Activated CD4-positive, alpha-beta memory T cell treated with anti-CD3 and anti-CD28 coated beads, Interleukin-2, amount 10 ng/mL, durations not matched to agents 7 days and 5 days (primary cell): ENCODE data around the gene ATP2B3. TPM values are rescaled to one million over a fixed set of nuclear protein-coding genes. Genes with fewer than 3 reads are reported as not detected.
A peak's percentile ranks its signal among the peaks of the same experiment; 100 is the strongest.

Experiments
- CTCF ChIA-PET: fragments of 350-600 bp; sonication (Branson Sonifier 250); formaldehyde crosslinking; loops from one replicate; lab custom pipeline; 2021; ENCODE audit warnings: antibody characterized with exemption, inconsistent platforms; lab: Charles Lee
- POLR2A ChIA-PET: fragments of 350-600 bp; sonication (Branson Sonifier 250); formaldehyde crosslinking; loops from one replicate; lab custom pipeline; 2021; ENCODE audit warnings: antibody characterized with exemption; lab: Charles Lee
- DNase-seq: peaks from one replicate; pipeline ENCODE4 v3.0.0-alpha.2; 2020
- H3K27ac Mint-ChIP-seq: one replicate; pipeline ENCODE4 v1.8.0; 2021; ENCODE audit warnings: mild to moderate bottlenecking, mixed read lengths
- H3K27me3 Mint-ChIP-seq: one replicate; pipeline ENCODE4 v1.8.0; 2021; ENCODE audit warnings: mixed read lengths
- H3K36me3 Mint-ChIP-seq: one replicate; pipeline ENCODE4 v1.8.0; 2021; ENCODE audit warnings: low read depth, mixed read lengths
- H3K4me1 Mint-ChIP-seq: one replicate; pipeline ENCODE4 v1.8.0; 2021; ENCODE audit warnings: mixed read lengths
- H3K4me3 Mint-ChIP-seq: one replicate; pipeline ENCODE4 v1.8.0; 2021; ENCODE audit warnings: mild to moderate bottlenecking, mixed read lengths
- H3K9me3 Mint-ChIP-seq: one replicate; pipeline ENCODE4 v1.8.0; 2021; ENCODE audit warnings: mixed read lengths
- total RNA-seq, 2 experiments: library from RNA; stranded (reverse); gene quantifications; one replicate each; pipeline ENCODE4 v1.2.3, GENCODE V29; 2021

The ATP2B3 gene
- total RNA-seq, 2 experiments from 2014 or later = not detected

DNA sequence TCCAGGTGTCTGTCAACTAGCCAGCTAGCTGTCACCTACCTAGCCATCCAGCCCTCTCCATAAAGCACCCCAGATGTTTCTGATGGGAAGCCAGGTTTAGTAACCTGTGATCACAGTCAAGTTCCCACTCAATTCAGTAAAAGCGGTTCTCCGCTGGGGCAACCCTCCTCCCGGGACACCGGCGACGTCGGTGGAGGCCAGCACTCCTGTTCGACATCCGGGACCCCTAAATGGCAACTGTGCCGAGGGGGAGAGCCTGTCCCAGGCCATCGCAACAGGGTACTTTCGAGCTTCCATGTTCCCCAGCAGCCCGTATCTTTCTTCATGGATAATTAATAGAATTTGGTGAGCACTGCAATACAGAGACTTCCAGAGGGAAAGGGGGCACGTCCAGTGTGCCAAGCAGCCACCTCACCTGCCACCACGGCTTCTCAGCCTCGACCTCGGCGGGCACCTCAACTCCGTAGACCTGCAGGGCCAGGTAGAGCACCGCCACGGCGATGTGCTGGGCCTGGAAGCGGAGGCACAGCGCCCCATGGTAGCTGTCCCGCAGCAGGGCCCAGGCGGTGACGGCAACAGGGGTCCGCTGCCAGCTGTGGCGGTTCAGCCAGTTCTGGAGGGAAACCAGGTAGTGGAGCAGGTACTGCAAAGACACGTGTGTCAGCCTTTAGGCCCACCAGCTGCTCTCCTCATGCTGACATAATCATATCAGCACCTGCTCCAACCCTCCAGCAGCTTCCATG, 74.8 kb downstream of the ATP2B3 start:
- H3K27me3 Mint-ChIP-seq = no peaks in the 10 kb centered on the region
- ChIA-PET CTCF (interaction anchor here (0.9 kb wide), 1 partner anchor 18 kb away, joined by 3 read pairs; no protein-coding TSS in a partner anchor), POLR2A (no interaction called here)
- H3K9me3 Mint-ChIP-seq = no peaks in the 10 kb centered on the region
- DNase-seq = no peak
- H3K4me3 Mint-ChIP-seq = no peak overlapping the region
- H3K27ac Mint-ChIP-seq = no peak overlapping the region
- peaks cover 11% of the 10 kb centered on the region for H3K4me1 Mint-ChIP-seq
- peaks cover 20% of the 10 kb centered on the region for H3K36me3 Mint-ChIP-seq

DNA sequence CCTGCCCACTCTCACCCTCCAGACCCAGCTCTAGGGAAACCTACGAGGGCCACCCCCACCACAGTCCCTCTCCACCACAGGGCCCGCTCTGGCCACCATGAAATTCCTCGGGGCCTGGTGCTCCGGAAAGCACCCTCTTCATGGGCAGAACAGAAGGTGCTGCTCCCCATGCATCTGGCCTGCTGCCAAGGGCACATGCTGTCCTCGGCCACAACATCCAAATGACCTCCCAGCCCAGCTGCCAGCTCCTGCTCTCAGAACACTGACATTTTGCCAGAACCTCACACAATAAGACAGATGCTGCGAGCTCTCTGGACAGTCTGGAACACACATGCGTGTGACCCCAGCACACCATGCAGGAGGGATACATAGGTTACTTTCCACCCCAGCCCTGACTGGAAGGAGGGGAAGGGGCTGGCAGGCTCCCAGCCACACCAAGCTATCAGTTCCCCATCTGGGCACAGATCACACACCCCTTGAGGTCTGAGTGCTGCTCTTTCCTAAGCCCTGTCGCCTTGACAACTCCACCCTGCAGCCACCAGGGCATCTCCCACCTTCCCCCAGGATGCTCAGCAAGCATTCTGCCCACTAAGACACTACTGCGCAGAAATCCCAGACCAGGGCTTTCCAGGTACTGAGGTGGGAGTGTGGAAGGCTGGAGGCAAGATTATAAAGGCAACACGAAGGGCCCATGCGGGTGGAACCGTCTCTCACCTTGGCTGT, 75.7 kb downstream of the ATP2B3 start:
- no peak for DNase-seq
- Mint-ChIP-seq H3K4me3 (no peak overlapping the region), H3K27ac (no peak overlapping the region), H3K36me3 (peaks cover 19% of the 10 kb centered on the region), H3K4me1 (peaks cover 19% of the 10 kb centered on the region), H3K9me3 (no peaks in the 10 kb centered on the region), H3K27me3 (no peaks in the 10 kb centered on the region)
- ChIA-PET CTCF (interaction anchor here (0.9 kb wide), 1 partner anchor 17 kb away, joined by 3 read pairs; no protein-coding TSS in a partner anchor), POLR2A (no interaction called here)

DNA sequence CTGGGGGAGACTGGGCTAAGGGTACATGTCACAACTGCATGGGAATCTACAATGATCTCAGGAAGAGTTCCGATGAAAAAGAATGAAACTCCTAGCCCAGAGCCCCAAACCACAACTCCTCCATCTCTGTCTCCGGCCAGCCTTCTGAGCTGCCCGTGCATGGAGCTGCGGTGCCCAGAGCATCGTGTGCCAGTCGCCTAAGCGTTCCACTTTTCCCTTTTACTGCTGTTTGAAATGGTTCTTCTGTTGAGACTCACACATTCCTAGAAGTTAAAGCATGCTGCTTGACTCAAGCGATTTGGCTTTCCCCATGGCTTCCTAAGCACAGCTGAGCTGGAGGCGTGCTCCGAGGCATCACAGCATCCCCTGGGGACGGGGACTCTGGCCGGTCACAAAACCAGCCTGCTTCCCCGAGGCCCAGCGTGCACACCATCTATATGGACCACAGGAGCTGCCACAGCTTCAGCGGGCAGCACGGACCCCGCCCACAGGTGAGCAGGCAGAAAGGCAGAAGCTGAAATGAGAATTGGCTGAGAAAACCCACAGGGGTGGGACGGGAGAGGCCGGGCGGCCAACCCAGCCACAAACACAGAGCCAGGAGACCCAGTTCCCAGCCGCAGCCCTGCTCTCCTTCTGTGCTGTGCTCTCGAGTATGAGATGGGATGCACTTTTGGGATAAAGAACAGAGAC, 76.5 kb downstream of the ATP2B3 start:
- POLR2A ChIA-PET = interaction anchor here (0.9 kb wide), 1 partner anchor 921 kb away, joined by 4 read pairs; no protein-coding TSS in a partner anchor
- Mint-ChIP-seq H3K27me3 (no peaks in the 10 kb centered on the region), H3K4me1 (peaks cover 22% of the 10 kb centered on the region), H3K4me3 (no peak overlapping the region), H3K27ac (no peak overlapping the region), H3K9me3 (no peaks in the 10 kb centered on the region), H3K36me3 (peaks cover 16% of the 10 kb centered on the region)
- CTCF ChIA-PET = interaction anchor here (0.6 kb wide), 1 partner anchor 256 kb away, joined by 3 read pairs; no protein-coding TSS in a partner anchor
- no peak for DNase-seq

DNA sequence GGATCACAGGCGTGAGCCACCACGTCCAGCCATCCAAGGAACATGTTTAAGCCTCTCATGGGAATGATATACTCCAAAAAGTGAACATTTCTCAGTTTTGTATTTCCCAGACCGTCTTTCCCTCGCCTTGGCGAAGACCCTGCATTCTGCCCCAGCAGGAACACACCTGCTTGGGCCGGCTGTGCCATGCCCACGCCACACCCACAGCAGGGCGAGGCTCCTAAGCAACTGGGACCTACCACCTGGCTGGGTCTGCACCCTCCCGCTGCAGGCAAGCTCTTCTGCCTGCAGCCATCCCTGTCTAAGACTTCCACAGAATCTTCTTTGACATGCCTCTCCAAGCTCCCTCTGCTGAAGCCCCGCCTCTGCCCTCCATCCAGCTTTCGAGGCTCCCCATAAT, 77.9 kb downstream of the ATP2B3 start:
- POLR2A ChIA-PET = no interaction called here
- Mint-ChIP-seq H3K27me3 (no peaks in the 10 kb centered on the region), H3K27ac (no peak overlapping the region), H3K4me1 (peaks cover 28% of the 10 kb centered on the region), H3K9me3 (no peaks in the 10 kb centered on the region), H3K36me3 (peaks cover 16% of the 10 kb centered on the region), H3K4me3 (no peak overlapping the region)
- DNase-seq = no peak
- CTCF ChIA-PET = no interaction called here

GRCh38 chrX:153595859-153596857, 78.7 kb downstream of the ATP2B3 start:
- Mint-ChIP-seq H3K27me3 (no peaks in the 10 kb centered on the region), H3K9me3 (no peaks in the 10 kb centered on the region), H3K4me3 (no peak overlapping the region), H3K4me1 (peaks cover 35% of the 10 kb centered on the region), H3K36me3 (peaks cover 16% of the 10 kb centered on the region), H3K27ac (no peak overlapping the region)
- no peak for DNase-seq
- CTCF ChIA-PET = no interaction called here
- POLR2A ChIA-PET = no interaction called here

DNA sequence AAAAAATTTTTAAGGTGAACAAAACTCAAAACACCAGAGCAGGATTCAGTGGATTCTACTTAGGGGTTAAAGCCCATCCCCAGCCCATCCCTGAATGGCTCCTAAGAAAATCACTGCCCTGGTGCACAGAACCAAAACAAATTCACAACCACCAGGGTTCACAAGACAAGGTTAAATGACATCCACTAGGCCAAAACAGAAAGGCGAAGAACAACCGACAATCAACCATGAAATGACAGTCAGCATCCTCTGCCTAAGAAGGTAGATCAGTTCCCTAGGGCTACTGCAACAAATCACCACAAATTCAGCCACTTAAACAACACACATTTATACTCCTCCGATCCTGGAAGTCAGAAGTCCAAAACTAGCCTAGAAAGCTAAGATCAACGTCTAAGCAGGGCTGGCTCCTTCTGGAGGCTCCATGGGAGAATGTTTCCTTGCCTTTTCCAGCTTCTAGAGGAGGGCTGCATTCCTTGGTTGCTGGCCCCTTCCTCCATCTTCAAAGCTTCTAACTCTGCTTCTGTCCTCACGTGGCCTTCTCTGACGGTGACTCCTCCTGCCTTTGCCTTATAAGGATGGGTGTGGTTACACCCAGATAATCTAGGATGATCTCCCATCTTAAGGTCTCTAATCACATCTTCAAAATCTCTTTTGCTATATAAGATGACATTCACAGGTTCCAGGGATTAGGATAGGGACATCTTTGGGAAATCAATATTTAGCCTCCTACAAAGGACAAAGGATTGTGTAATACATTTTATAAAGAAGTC, 79.7 kb downstream of the ATP2B3 start:
- Mint-ChIP-seq H3K27ac (peak overlapping the region; percentile 4), H3K4me3 (peak overlapping the region; percentile 83), H3K4me1 (peaks cover 40% of the 10 kb centered on the region), H3K27me3 (no peaks in the 10 kb centered on the region), H3K9me3 (no peaks in the 10 kb centered on the region), H3K36me3 (peaks cover 14% of the 10 kb centered on the region)
- CTCF ChIA-PET = interaction anchor here (0.9 to 2.2 kb wide), 2 partner anchors 13 to 70 kb away, joined by 3 to 6 read pairs; no protein-coding TSS in a partner anchor
- POLR2A ChIA-PET = interaction anchor here (1.3 kb wide), 1 partner anchor 329 kb away, joined by 3 read pairs; the partner anchor contains the start of gene ARHGAP4
- no peak for DNase-seq

GRCh38 chrX:153598541-153599191, 81.2 kb downstream of the ATP2B3 start, which contains the start of gene CCNQ:
Gene CCNQ, minus strand, starts transcription at chrX:153599139. Its CDS starts 66 bp downstream, at chrX:153599073.
- peak; percentile 36 for DNase-seq
- Mint-ChIP-seq H3K4me3 (peak within 1 kb of the TSS; percentile 86), H3K27ac (peak within 1 kb of the TSS; percentile 65), H3K27me3 (no peaks in the 10 kb centered on the region), H3K9me3 (no peaks in the 10 kb centered on the region), H3K36me3 (peaks cover 11% of the 10 kb centered on the region), H3K4me1 (peaks cover 48% of the 10 kb centered on the region)
- CTCF ChIA-PET = interaction anchor here (2.2 to 2.5 kb wide), 2 partner anchors 11 to 69 kb away, joined by 6 to 24 read pairs; no protein-coding TSS in a partner anchor
- POLR2A ChIA-PET = interaction anchor here (1.1 to 2.8 kb wide), 2 partner anchors 11 to 16 kb away, joined by 3 to 14 read pairs; no protein-coding TSS in a partner anchor

- H3K27me3 Mint-ChIP-seq = no peaks in the 10 kb centered on the region
- H3K9me3 Mint-ChIP-seq = no peaks in the 10 kb centered on the region
- peaks cover 7% of the 10 kb centered on the region for H3K36me3 Mint-ChIP-seq
- peaks cover 55% of the 10 kb centered on the region for H3K4me1 Mint-ChIP-seq
- POLR2A ChIA-PET = interaction anchor here (1.5 to 2.8 kb wide), 2 partner anchors 10 to 46 kb away, joined by 3 to 14 read pairs; no protein-coding TSS in a partner anchor
- peak; percentile 89 for DNase-seq
- peak overlapping the region; percentile 65 for H3K27ac Mint-ChIP-seq
- CTCF ChIA-PET = interaction anchor here (1.1 to 2.5 kb wide), 5 partner anchors 10 to 158 kb away, joined by 3 to 24 read pairs (median 3); no protein-coding TSS in a partner anchor
- peak overlapping the region; percentile 86 for H3K4me3 Mint-ChIP-seq
Observed at GRCh38 chrX:153599192-153600031, 82.0 kb downstream of the ATP2B3 start.

- H3K27me3 Mint-ChIP-seq = no peaks in the 10 kb centered on the region
- peaks cover 57% of the 10 kb centered on the region for H3K4me1 Mint-ChIP-seq
- CTCF ChIA-PET = interaction anchor here (1.1 to 2.5 kb wide), 5 partner anchors 10 to 159 kb away, joined by 3 to 24 read pairs (median 3); no protein-coding TSS in a partner anchor
- peak overlapping the region; percentile 65 for H3K27ac Mint-ChIP-seq
- H3K9me3 Mint-ChIP-seq = no peaks in the 10 kb centered on the region
- POLR2A ChIA-PET = interaction anchor here (1.5 to 2.8 kb wide), 2 partner anchors 10 to 46 kb away, joined by 3 to 14 read pairs; no protein-coding TSS in a partner anchor
- peak overlapping the region; percentile 86 for H3K4me3 Mint-ChIP-seq
- peaks cover 7% of the 10 kb centered on the region for H3K36me3 Mint-ChIP-seq
- peak; percentile 27 for DNase-seq
Observed at GRCh38 chrX:153600032-153600373, 82.6 kb downstream of the ATP2B3 start.

- Mint-ChIP-seq H3K4me3 (peak overlapping the region; percentile 86), H3K27ac (no peak overlapping the region), H3K4me1 (peaks cover 55% of the 10 kb centered on the region), H3K36me3 (peaks cover 1% of the 10 kb centered on the region), H3K27me3 (no peaks in the 10 kb centered on the region), H3K9me3 (no peaks in the 10 kb centered on the region)
- ChIA-PET POLR2A (interaction anchor here (1.5 to 2.8 kb wide), 2 partner anchors 9 to 45 kb away, joined by 3 to 14 read pairs; no protein-coding TSS in a partner anchor), CTCF (interaction anchor here (1.2 to 2.5 kb wide), 2 partner anchors 9 to 61 kb away, joined by 3 to 24 read pairs; no protein-coding TSS in a partner anchor)
- no peak for DNase-seq
Observed at GRCh38 chrX:153600921-153601320, 83.5 kb downstream of the ATP2B3 start.
